Smooth muscle cell of the brain vasculature (primary cell): ENCODE results near the gene PLAAT2.
"Not testable (repeated sequence)": the region's sequence is repeated elsewhere in the genome, so short reads cannot be mapped to it uniquely, and the experiment has no call there.

ENCODE experiments used
- DNase-seq: peaks from one replicate; pipeline ENCODE4 v3.0.0-alpha.2; 2012; ENCODE audit warnings: low read depth, low spot score

Gene PLAAT2

GRCh38 chr11:63563201-63564055, at the start of gene PLAAT2:
TSS of gene PLAAT2 (minus strand) at chr11:63563379. CDS start at chr11:63563324, 55 bp downstream.
- DNase-seq, result no peak

DNA sequence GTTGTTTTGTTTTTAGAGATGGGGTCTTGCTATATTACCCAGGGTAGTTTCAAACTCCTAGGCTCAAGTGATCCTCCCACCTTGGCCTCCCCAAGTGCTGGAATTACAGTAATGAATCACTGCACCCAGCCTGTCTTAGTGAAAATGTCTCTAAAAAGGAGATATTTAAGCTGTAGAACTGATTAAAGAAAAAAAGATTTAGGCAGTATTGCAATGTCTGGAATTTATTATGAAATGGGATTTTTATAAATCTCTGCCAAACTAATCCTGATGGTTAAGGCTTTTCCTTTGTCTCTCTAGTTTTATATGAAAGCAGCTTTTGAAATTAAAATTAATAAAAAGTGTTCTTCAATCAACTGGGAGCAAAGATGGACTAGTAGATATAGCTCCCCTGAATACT, 49.0 kb upstream of the PLAAT2 start:
- DNase-seq, result no peak

- no peak for DNase-seq
These were observed 48.2 kb upstream of the PLAAT2 start for GRCh38 chr11:63611395-63611747.

DNA sequence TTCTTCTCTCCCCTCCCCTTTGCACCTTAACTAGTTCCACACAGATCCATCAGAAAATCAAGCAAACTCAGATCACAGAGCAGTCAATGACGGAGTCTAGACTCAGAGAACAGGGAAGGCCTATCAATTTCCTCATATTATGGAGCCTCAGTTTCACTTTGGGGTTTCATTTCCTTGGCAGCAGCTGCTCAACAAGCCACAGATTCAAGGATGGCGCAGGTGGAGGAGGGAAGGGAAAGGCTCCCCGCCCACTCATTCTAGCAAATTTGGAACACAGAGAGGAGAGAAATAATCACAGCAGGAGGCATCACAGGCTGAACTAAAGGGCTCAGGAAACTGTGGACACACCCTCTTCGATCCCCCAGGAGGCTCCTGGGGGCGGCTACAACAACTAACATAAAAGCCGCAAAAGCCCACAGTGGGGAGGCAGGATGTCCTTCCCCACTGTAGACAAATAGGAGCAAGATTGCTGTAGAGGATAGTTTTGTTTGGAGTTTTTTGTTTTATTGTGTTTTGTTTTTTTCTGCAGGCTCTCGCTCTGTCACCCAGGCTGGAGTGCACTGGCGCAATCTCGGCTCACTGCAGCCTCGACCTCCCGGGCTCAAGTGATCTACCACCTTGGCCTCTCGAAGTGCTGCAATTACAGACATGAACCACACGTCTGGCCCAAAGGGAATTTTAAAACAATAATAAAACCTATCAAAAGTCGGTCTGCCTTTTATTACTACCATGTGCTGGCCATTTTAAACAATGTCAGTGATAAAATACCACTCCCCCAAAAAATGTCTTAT, 47.6 kb upstream of the PLAAT2 start:
- peak; percentile 85 for DNase-seq

DNA sequence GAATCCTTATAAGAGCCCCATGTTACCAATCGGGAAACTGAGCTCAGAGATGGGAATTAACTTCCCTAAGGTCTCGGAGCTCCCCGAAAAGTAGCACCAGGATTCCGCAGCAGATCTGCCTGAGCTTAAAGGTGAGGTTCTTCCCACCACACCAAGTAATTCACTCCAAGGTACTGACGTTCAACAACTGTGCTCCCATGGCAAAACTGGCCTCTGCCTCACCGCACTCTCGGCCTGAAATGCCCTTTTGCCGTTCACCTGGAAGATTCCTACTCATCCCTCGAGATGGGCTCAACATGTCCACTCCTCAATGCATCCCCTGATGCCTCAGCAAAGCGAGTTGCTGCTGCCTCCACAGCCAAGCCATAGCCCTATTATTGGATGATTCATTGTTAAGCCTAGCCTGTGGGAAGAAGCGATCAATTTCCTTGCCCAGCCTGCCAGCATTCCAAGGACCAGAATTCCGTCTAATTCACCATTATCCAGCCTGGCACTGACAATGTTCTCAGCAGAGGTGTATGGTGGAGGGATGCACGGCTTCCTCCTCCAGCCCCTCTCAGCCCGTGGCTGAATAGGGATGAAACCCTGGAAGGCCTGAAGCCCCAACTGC, 46.9 kb upstream of the PLAAT2 start:
- DNase-seq, result no peak

DNA sequence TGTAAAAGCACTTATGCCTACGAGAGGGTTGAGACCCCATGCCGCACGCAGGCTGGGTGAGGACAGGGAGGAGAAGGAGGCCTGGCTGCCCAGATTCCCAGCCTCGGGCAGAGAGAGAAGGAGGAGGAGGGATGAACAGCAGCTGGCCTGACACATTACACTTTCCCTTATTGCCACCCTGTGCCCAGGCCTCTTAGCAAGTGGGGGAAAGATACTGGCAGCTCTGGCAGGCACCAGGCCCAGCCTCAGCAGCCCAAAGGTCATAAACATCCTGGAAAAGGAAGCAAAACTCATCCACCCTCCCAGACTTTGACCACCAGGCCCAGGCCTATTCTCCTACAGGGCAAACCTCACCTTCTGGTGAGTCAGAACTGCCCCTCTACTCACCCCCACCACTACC, 46.4 kb upstream of the PLAAT2 start:
- DNase-seq, result no peak

- DNase-seq, result peak; percentile 45
These were observed 45.5 kb upstream of the PLAAT2 start for GRCh38 chr11:63608353-63609345.

DNA sequence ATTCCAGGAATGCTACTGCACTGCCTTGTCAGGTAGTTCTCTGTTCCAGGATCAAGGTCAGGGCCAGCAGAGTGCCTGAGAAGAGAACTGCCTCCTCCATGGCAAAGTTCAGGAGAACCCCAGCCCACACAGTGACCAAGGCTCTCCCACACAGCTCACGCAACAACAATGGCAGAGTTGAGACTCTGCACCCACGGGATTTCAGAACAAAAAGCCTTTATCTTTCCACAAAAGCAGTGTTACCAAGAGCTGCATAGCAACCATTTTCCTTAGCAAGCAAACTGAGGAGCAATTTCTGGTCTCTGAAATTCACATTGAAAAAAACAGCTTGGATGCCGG, 40.0 kb upstream of the PLAAT2 start:
- DNase-seq, result no peak

- not testable (repeated sequence) for DNase-seq
These were observed 39.4 kb upstream of the PLAAT2 start for GRCh38 chr11:63602290-63603179.

DNA sequence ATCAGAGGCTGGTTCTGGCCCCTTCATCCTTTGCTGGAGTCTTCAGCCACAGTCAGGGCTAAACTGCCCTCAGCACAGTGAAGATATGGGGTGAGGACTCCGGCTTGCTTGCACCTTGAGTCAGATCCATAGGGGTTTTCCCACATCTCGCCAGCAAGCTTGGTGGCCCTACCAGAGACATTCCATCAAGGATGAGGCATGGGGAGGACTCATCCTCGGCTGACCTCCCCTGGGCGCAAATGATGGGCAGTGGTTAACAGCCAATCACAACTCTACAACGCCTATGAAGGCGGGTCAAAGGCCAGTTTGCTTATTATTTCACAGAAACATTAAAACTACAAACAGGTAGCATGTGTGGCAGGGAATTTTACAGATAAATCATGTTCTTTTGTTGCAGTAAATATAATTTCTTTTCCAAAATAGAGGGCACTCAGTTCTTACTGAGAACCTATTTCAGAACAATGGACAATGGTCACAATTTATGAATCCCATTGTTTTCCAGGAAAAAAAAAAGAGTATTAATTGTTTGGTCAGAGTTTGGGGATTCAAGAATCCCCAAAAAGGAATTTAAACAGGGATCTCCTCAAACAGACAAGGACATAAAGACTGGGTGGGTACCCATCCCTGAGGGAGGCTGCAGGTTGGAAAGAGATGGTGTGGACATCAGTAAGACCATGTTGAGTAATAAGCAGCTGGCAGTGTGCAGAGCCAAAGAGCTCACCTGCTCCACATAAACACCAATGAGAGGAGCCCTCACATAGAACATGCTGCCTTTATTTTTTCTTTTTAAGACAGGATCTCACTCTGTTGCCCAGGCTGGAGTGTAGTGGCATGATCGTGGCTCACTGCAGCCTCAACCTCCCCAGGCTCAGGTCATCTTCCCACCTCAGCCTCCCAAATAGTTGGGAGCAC, 36.3 kb upstream of the PLAAT2 start:
- no peak for DNase-seq

GRCh38 chr11:63598556-63598955, 35.4 kb upstream of the PLAAT2 start:
- DNase-seq, result no peak

DNA sequence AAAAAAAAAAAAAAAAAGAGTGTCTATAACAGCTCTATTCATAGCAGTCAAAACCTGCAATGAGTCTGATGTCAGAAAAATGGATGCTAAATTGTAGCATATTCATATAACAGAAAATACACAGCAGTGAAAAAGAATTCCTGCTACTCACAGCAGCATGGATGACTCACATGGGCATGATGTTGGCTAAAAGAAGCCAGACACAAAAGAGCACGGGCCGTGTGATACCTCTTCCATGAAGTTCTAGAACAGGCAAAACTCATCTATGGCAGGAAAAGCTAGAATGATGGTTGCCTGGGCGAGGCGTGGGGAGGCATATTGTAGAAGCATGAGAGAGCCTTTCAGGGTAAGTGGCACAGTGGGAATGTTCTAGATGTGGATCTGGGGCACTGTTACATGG, 32.1 kb upstream of the PLAAT2 start:
- DNase-seq, result no peak

DNA sequence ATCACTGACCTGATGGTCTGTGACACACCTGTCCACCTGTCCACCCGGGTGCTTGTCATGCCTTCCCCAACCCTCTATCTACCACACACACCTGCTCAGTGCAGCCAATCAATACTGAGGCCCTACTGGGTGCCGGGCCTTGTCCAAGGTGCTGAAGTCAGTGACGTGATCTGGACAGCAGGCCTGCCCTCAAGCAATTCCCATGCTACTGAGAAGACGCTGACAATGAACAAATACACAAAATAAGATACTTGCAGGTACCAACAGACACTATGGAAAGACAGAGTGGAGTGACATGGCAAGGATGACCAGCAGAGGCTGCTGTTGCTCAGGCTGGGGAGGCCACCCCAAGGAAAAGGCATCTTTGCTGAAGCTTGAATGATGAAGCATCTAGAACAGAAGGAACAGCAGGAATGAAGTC, 29.8 kb upstream of the PLAAT2 start:
- no peak for DNase-seq

DNA sequence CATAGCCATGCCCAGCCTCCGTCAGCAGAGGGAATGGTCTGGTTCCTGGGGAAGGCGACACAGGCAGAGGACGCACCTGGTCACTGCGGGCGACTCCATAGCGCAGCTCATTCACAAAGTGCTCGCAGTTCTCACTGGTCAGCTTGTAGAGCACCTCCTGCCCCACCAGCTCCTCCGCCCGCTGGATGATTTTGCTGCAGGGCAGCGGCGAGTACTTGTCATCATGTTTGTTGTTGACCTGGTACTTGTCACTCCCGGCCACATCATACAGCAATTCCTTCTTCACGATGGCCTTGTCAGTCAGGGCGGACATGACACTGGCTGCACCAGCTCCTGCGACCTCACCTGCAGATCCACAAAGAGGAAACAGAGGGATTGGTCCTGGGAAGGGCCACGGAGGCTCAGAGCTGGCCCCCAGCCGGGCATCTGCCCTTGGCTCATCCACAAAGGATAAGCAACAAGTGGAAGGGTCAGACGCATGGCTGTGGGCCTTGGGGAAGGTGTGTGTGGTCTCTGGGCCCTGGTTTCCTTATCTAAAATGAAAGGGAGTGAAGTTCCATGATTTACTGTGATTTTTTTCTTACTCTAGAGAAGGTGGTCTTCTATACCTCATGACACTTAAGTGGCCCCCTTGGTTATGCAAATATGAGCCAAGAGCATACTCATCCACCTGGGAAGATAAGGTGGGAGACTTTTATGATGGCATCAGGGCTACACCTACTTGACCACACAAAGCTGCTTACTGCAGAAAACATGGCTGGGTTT, 27.0 kb upstream of the PLAAT2 start:
- no peak for DNase-seq

GRCh38 chr11:63589000-63589399, 25.8 kb upstream of the PLAAT2 start:
- DNase-seq, result no peak

- DNase-seq, result no peak
These were observed 23.4 kb upstream of the PLAAT2 start for GRCh38 chr11:63586451-63587166.

- DNase-seq, result no peak
These were observed 20.1 kb upstream of the PLAAT2 start for GRCh38 chr11:63583357-63583677.

DNA sequence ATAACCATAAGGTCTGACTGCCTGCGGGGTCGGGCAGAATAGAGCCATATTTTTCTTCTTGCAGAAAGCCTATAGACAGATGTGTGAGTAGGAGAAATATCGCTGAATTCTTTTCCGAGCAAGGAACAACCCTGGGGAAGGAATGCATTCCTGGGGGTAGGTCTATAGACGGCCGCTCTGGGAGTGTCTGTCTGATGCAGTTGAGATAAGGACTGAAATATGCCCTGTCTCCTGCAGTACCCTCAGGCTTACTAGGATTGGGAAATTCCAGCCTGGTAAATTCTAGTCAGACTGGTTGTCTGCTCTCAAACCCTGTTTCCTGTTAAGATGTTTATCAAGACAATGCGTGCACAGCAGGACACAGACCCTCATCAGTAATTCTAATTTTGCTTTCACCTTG, 18.0 kb upstream of the PLAAT2 start:
- DNase-seq, result not testable (repeated sequence)
